DND-41 (cell line): Measurements from ENCODE around the gene ARAP1.
A peak's percentile ranks its signal among the peaks of the same experiment; 100 is the strongest.

ENCODE experiments used
- ATAC-seq: fragments of 200-7000 bp; cut with Tn5 transposase; 3 replicates; pipeline ENCODE4 v1.9.1; 2021; ENCODE audit warnings: low read depth; ENCODE audit not compliant: insufficient read depth
- DNase-seq: peaks from one replicate; pipeline ENCODE4 v3.0.0-alpha.2; 2020
- H2AFZ ChIP-seq: 2 replicates; pipeline ENCODE4 v1.6.0; 2012; ENCODE audit warnings: low read depth, low read length
- H3K27ac ChIP-seq: 2 replicates; pipeline ENCODE4 v1.5.1; 2012; ENCODE audit warnings: low read length, inconsistent platforms
- H3K27me3 ChIP-seq: fragments of 200-600 bp; sonication (generic); 2 replicates; pipeline ENCODE4 v1.6.0; 2012; ENCODE audit warnings: low read length, mild to moderate bottlenecking, inconsistent platforms; ENCODE audit not compliant: insufficient read depth, poor library complexity
- H3K36me3 ChIP-seq: 2 replicates; pipeline ENCODE4 v1.5.1; 2012; ENCODE audit warnings: low read length, inconsistent platforms; ENCODE audit not compliant: insufficient read depth
- H3K4me1 ChIP-seq: 2 replicates; pipeline ENCODE4 v1.5.1; 2012; ENCODE audit warnings: mild to moderate bottlenecking, low read length; ENCODE audit not compliant: insufficient read depth
- H3K4me2 ChIP-seq: 2 replicates; pipeline ENCODE4 v1.6.0; 2012; ENCODE audit warnings: mild to moderate bottlenecking, moderate library complexity, low read length, inconsistent platforms; ENCODE audit not compliant: insufficient read depth
- H3K4me3 ChIP-seq, 2 experiments: fragments of 200-600 bp in 1 of 2; shearing (Covaris generic) in 1 of 2; 2 replicates each; pipeline ENCODE4 v1.5.1; 2012 to 2016; ENCODE audit warnings: inconsistent platforms in 2 of 2, low read length in 2 of 2, mild to moderate bottlenecking in 2 of 2, low read depth in 1 of 2, moderate library complexity in 1 of 2
- H3K79me2 ChIP-seq: 2 replicates; pipeline ENCODE4 v1.6.0; 2012; ENCODE audit warnings: low read length, inconsistent platforms; ENCODE audit not compliant: insufficient read depth
- H3K9ac ChIP-seq: 2 replicates; pipeline ENCODE4 v1.6.0; 2012; ENCODE audit warnings: low read depth, mild to moderate bottlenecking, inconsistent platforms, low read length, moderate library complexity
- H3K9me3 ChIP-seq: 2 replicates; pipeline ENCODE4 v1.5.1; 2012; ENCODE audit warnings: low read length, moderate library complexity, mild to moderate bottlenecking, inconsistent platforms; ENCODE audit not compliant: insufficient read depth, severe bottlenecking
- H4K20me1 ChIP-seq: 2 replicates; pipeline ENCODE4 v1.6.0; 2012; ENCODE audit warnings: low read length; ENCODE audit not compliant: insufficient read depth
- CTCF ChIP-seq: IDR thresholded peaks from 2 replicates; pipeline ENCODE4 v1.5.1; 2012; ENCODE audit warnings: borderline replicate concordance, low read length, moderate library complexity, mild to moderate bottlenecking; ENCODE audit not compliant: poor library complexity, severe bottlenecking; ENCODE audit errors: extremely low read depth
- EZH2 ChIP-seq: IDR thresholded peaks from 3 replicates; pipeline ENCODE4 v1.6.1; 2012; ENCODE audit warnings: borderline replicate concordance, low read depth, mild to moderate bottlenecking, moderate library complexity, low read length, inconsistent platforms; ENCODE audit not compliant: severe bottlenecking

ARAP1 gene

GRCh38 chr11:72727521-72727920, 24.7 kb downstream of the ARAP1 start:
- H3K27me3 ChIP-seq: no peaks in the 10 kb centered on the region
- no peaks in the 10 kb centered on the region for H3K9me3 ChIP-seq
- H3K27ac ChIP-seq: no peak overlapping the region
- DNase-seq (no peak), ATAC-seq (no peak)
- peaks cover 33% of the 10 kb centered on the region for H3K36me3 ChIP-seq
- peaks cover 9% of the 10 kb centered on the region for H3K4me1 ChIP-seq
- peaks cover 39% of the 10 kb centered on the region for H3K79me2 ChIP-seq
- no peak overlapping the region for H2AFZ ChIP-seq
- H3K4me3 ChIP-seq: no peak overlapping the region
- H3K4me2 ChIP-seq: no peak overlapping the region
- peaks cover 8% of the 10 kb centered on the region; the same call in 1 of the 2 replicates for H4K20me1 ChIP-seq
- H3K9ac ChIP-seq: no peak overlapping the region
- TF ChIP-seq EZH2 (no peak), CTCF (no peak)

GRCh38 chr11:72726266-72727220, 25.7 kb downstream of the ARAP1 start:
- TF ChIP-seq EZH2: no peak
- TF ChIP-seq CTCF: no peak
- Histone ChIP-seq H3K4me3 (no peak overlapping the region), H3K27me3 (no peaks in the 10 kb centered on the region), H3K9ac (no peak overlapping the region), H2AFZ (no peak overlapping the region), H4K20me1 (peaks cover 8% of the 10 kb centered on the region; the same call in 1 of the 2 replicates), H3K36me3 (peaks cover 26% of the 10 kb centered on the region), H3K27ac (no peak overlapping the region), H3K4me1 (peaks cover 17% of the 10 kb centered on the region), H3K4me2 (no peak overlapping the region), H3K79me2 (peaks cover 40% of the 10 kb centered on the region), H3K9me3 (no peaks in the 10 kb centered on the region)
- no peak for DNase-seq
- no peak for ATAC-seq

GRCh38 chr11:72725724-72726028, 26.5 kb downstream of the ARAP1 start:
- TF ChIP-seq EZH2: no peak
- no peak for TF ChIP-seq CTCF
- DNase-seq (no peak), ATAC-seq (no peak)
- Histone ChIP-seq H3K4me3 (no peak overlapping the region), H3K9me3 (no peaks in the 10 kb centered on the region), H3K79me2 (peaks cover 48% of the 10 kb centered on the region), H3K27me3 (no peaks in the 10 kb centered on the region), H3K9ac (no peak overlapping the region), H2AFZ (no peak overlapping the region), H3K36me3 (peaks cover 32% of the 10 kb centered on the region), H3K4me1 (peaks cover 25% of the 10 kb centered on the region), H4K20me1 (peaks cover 8% of the 10 kb centered on the region; the same call in 1 of the 2 replicates), H3K27ac (peak overlapping the region; percentile 24), H3K4me2 (no peak overlapping the region)
